Measurements from ENCODE around the gene C2CD3. TPM values are rescaled to one million over a fixed set of nuclear protein-coding genes. Genes with fewer than 3 reads are reported as not detected.

Gene C2CD3
- polyA plus RNA-seq, 3 donors, result 21.2 to 26.8 (median 25.7) TPM

GRCh38 chr11:73963861-73964260 is 206.9 kb downstream of the C2CD3 start:
- DNase-seq, result no peak

Other genes starting within 250 kb of the C2CD3 start
- gene DNAJB13, start 220.0 kb downstream of the C2CD3 start, polyA plus RNA-seq (ENCODE audit: insufficient read length in 3 of 3), result 1 to 10 TPM; 5.4 to 7.3 (median 5.7) TPM
- gene UCP2, start 188.2 kb downstream of the C2CD3 start, polyA plus RNA-seq (ENCODE audit: insufficient read length in 3 of 3), result 10 to 100 TPM; 63.6 to 82.9 (median 75.3) TPM
- 1 to 10 TPM; 1.6 to 5.9 (median 5.4) TPM for gene UCP3, start 161.9 kb downstream of the C2CD3 start, polyA plus RNA-seq (ENCODE audit: insufficient read length in 3 of 3)
- gene PPME1, start 287 bp upstream of the C2CD3 start, polyA plus RNA-seq (ENCODE audit: insufficient read length in 3 of 3), result 10 to 100 TPM; 40.2 to 43.1 (median 41.1) TPM
- gene P4HA3, start 140.6 kb upstream of the C2CD3 start, polyA plus RNA-seq (ENCODE audit: insufficient read length in 3 of 3), result under 1 TPM; 0.56 to 0.98 (median 0.90) TPM
- 1 to 10 TPM; 2.6 to 4.3 (median 3.8) TPM for gene PGM2L1, start 227.4 kb upstream of the C2CD3 start, polyA plus RNA-seq (ENCODE audit: insufficient read length in 3 of 3)

Measured in renal pelvis (tissue), 4 donors.